OCI-LY7 (cell line): ENCODE results near the gene REEP3. TPM values are rescaled to one million over a fixed set of nuclear protein-coding genes. Genes with fewer than 3 reads are reported as not detected.

Experiments
- BruUV-seq: library from RNA; stranded (reverse); fragments of 400-500 nt; replicated peaks from 2 replicates; lab custom pipeline; 2021; lab: Mats Ljungman, UMichigan
- CTCF ChIA-PET: fragments of 300-600 bp; sonication (Branson Sonifier 250); formaldehyde crosslinking; loops from one replicate; lab custom pipeline; 2022; ENCODE audit warnings: antibody characterized with exemption; ENCODE audit not compliant: unreplicated experiment; lab: Charles Lee
- POLR2A ChIA-PET: fragments of 300-600 bp; sonication (Branson Sonifier 250); formaldehyde crosslinking; loops from one replicate; lab custom pipeline; 2022; ENCODE audit warnings: antibody characterized with exemption; lab: Charles Lee
- DNase-seq: peaks from one replicate; pipeline ENCODE4 v3.0.0-alpha.2; 2015; ENCODE audit warnings: low spot score
- H2AFZ ChIP-seq: fragments of 200-600 bp; sonication (generic), shearing (Covaris generic); 2 replicates; pipeline ENCODE4 v1.6.1; 2014; ENCODE audit warnings: mild to moderate bottlenecking, antibody characterized with exemption, low read length, moderate library complexity
- H3K27ac ChIP-seq: fragments of 200-600 bp; sonication (generic); 2 replicates; pipeline ENCODE4 v1.5.1; 2014; ENCODE audit warnings: mixed run types, low read depth, mild to moderate bottlenecking, moderate library complexity, low read length, inconsistent platforms; ENCODE audit not compliant: poor library complexity, severe bottlenecking
- H3K36me3 ChIP-seq: fragments of 200-600 bp; sonication (generic); 2 replicates; pipeline ENCODE4 v1.6.1; 2014; ENCODE audit warnings: mild to moderate bottlenecking, antibody characterized with exemption, low read length, moderate library complexity, mixed read lengths; ENCODE audit not compliant: insufficient read depth
- H3K4me1 ChIP-seq: fragments of 200-600 bp; sonication (generic); 2 replicates; pipeline ENCODE4 v1.5.1; 2014; ENCODE audit warnings: mild to moderate bottlenecking, low read length; ENCODE audit not compliant: insufficient read depth, poor library complexity, severe bottlenecking
- H3K4me2 ChIP-seq: fragments of 200-600 bp; sonication (generic); 2 replicates; pipeline ENCODE4 v1.6.1; 2014; ENCODE audit warnings: mild to moderate bottlenecking, low read length
- H3K4me3 ChIP-seq: fragments of 200-600 bp; sonication (generic); 2 replicates; pipeline ENCODE4 v1.5.1; 2014; ENCODE audit warnings: mild to moderate bottlenecking, low read depth, low read length; ENCODE audit not compliant: poor library complexity, severe bottlenecking
- H3K79me2 ChIP-seq: fragments of 200-600 bp; sonication (generic); 2 replicates; pipeline ENCODE4 v1.6.1; 2016; ENCODE audit warnings: low read depth, mild to moderate bottlenecking, low read length, moderate library complexity, mixed read lengths; ENCODE audit not compliant: insufficient read depth
- H3K9me2 ChIP-seq: fragments of 200-600 bp; sonication (generic); 2 replicates; pipeline ENCODE4 v1.6.1; 2016; ENCODE audit warnings: mild to moderate bottlenecking, low read length, mixed read lengths; ENCODE audit not compliant: insufficient read depth
- H3K9me3 ChIP-seq: fragments of 200-600 bp; sonication (generic); 2 replicates; pipeline ENCODE4 v1.6.1; 2014; ENCODE audit warnings: mild to moderate bottlenecking, mixed run types, low read length, mixed read lengths
- H4K20me1 ChIP-seq: fragments of 200-600 bp; sonication (generic); 2 replicates; pipeline ENCODE4 v1.6.1; 2014; ENCODE audit warnings: mild to moderate bottlenecking, antibody characterized with exemption, low read length, moderate library complexity, mixed read lengths; ENCODE audit not compliant: insufficient read depth
- CTCF ChIP-seq: fragments of 200-600 bp; sonication (generic); conservative IDR thresholded peaks from 2 replicates; pipeline ENCODE4 v1.5.1; 2014; ENCODE audit warnings: mild to moderate bottlenecking, antibody characterized with exemption, low read length, moderate library complexity, mixed read lengths
- EZH2phosphoT487 ChIP-seq: fragments of 200-600 bp; sonication (generic); IDR thresholded peaks from 2 replicates; pipeline ENCODE4 v1.6.1; 2018; ENCODE audit warnings: low read depth, borderline replicate concordance, mild to moderate bottlenecking, mixed run types, antibody characterized with exemption, low read length, moderate library complexity, mixed read lengths
- intact Hi-C: fragments of 100-400 bp; cut with micrococcal nuclease; formaldehyde crosslinking; loops from one replicate; pipeline ENCODE4 v1.10.0; 2022; ENCODE audit not compliant: unreplicated experiment
- total RNA-seq, 2 experiments: library from RNA; depleted of rRNA in 1 of 2; stranded (reverse); fragments of >200 nt in 1 of 2; shearing (Covaris generic) in 1 of 2; gene quantifications; 2 replicates each; pipeline ENCODE4 v1.2.3, GENCODE V29; 2014 to 2022

REEP3 gene
- total RNA-seq, 2 experiments from 2014 or later = 3.6 to 11.0 TPM

GRCh38 chr10:63600540-63600939 is 79.3 kb downstream of the REEP3 start:
- H3K36me3 ChIP-seq = no peaks in the 10 kb centered on the region
- H2AFZ ChIP-seq = no peak overlapping the region
- no TSS peak for BruUV-seq
- intact Hi-C loops = no loop called here
- TF ChIP-seq CTCF (no peak), EZH2phosphoT487 (no peak)
- H3K4me3 ChIP-seq = no peak overlapping the region
- no peaks in the 10 kb centered on the region for H3K79me2 ChIP-seq
- CTCF ChIA-PET = no interaction called here
- POLR2A ChIA-PET = interaction anchor here (0.6 to 1.5 kb wide), 5 partner anchors 19 to 225 kb away, joined by 3 to 5 read pairs (median 5); no protein-coding TSS in a partner anchor
- no peaks in the 10 kb centered on the region for H4K20me1 ChIP-seq
- no peak overlapping the region for H3K27ac ChIP-seq
- H3K9me2 ChIP-seq = peaks cover 5% of the 10 kb centered on the region; the same call in 1 of the 2 replicates
- no peak for DNase-seq
- no peak overlapping the region for H3K4me2 ChIP-seq
- no peaks in the 10 kb centered on the region for H3K4me1 ChIP-seq
- no peaks in the 10 kb centered on the region for H3K9me3 ChIP-seq

- no peak for TF ChIP-seq EZH2phosphoT487
- TF ChIP-seq CTCF = no peak
- Histone ChIP-seq H3K4me1 (no peaks in the 10 kb centered on the region), H3K36me3 (no peaks in the 10 kb centered on the region), H3K27ac (no peak overlapping the region), H3K79me2 (no peaks in the 10 kb centered on the region), H3K4me2 (no peak overlapping the region), H3K9me2 (peaks cover 5% of the 10 kb centered on the region; the same call in 1 of the 2 replicates), H2AFZ (no peak overlapping the region), H3K4me3 (no peak overlapping the region), H3K9me3 (no peaks in the 10 kb centered on the region), H4K20me1 (no peaks in the 10 kb centered on the region)
- DNase-seq = no peak
- no TSS peak for BruUV-seq
- ChIA-PET CTCF (no interaction called here), POLR2A (interaction anchor here (0.6 kb wide), 1 partner anchor 23 kb away, joined by 5 read pairs; no protein-coding TSS in a partner anchor)
- intact Hi-C loops = no loop called here
Observed at GRCh38 chr10:63603709-63604445, 82.7 kb downstream of the REEP3 start.
